Activated CD4-positive, alpha-beta T cell treated with anti-CD3 and anti-CD28 coated beads for 24 hours (primary cell): ENCODE results near the gene ZNF219.

Experiments
- DNase-seq, 2 donors: peaks; one replicate each; pipeline ENCODE4 v3.0.0-alpha.2; 2020; ENCODE audit warnings: low read depth in 2 of 2

The ZNF219 gene

GRCh38 chr14:21087294-21088091 lies 11.0 kb downstream of the ZNF219 start:
- no peak for DNase-seq

- no peak for DNase-seq
These were observed 11.6 kb downstream of the ZNF219 start for GRCh38 chr14:21086908-21087293.

- no peak for DNase-seq
These were observed 13.2 kb downstream of the ZNF219 start for GRCh38 chr14:21084998-21085853.

GRCh38 chr14:21084396-21084795 lies 14.1 kb downstream of the ZNF219 start:
- no peak for DNase-seq

GRCh38 chr14:21083565-21084325 lies 14.7 kb downstream of the ZNF219 start:
- no peak for DNase-seq

DNA sequence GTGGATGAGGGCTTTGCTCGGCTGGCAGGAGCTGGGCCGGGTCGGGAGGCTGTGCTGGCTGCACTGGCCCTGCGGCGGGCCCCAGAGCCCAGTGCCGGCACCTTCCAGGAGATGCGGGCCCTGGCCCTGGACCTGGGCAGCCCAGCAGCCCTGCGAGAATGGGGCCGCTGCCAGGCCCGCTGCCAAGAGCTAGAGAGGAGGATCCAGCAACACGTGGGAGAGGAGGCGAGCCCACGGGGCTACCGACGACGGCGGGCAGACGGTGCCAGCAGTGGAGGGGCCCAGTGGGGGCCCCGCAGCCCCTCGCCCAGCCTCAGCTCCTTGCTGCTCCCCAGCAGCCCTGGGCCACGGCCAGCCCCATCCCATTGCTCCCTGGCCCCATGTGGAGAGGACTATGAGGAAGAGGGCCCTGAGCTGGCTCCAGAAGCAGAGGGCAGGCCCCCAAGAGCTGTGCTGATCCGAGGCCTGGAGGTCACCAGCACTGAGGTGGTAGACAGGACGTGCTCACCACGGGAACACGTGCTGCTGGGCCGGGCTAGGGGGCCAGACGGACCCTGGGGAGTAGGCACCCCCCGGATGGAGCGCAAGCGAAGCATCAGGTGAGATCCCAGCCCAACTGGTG lies 16.8 kb downstream of the ZNF219 start:
- no peak for DNase-seq

GRCh38 chr14:21078726-21079125 lies 19.7 kb downstream of the ZNF219 start:
- DNase-seq = no peak

GRCh38 chr14:21078287-21078686 lies 20.2 kb downstream of the ZNF219 start:
- no peak for DNase-seq

GRCh38 chr14:21077672-21078071 lies 20.8 kb downstream of the ZNF219 start:
- DNase-seq = no peak

- DNase-seq = no peak
These were observed 22.6 kb downstream of the ZNF219 start for GRCh38 chr14:21075719-21076437.

DNA sequence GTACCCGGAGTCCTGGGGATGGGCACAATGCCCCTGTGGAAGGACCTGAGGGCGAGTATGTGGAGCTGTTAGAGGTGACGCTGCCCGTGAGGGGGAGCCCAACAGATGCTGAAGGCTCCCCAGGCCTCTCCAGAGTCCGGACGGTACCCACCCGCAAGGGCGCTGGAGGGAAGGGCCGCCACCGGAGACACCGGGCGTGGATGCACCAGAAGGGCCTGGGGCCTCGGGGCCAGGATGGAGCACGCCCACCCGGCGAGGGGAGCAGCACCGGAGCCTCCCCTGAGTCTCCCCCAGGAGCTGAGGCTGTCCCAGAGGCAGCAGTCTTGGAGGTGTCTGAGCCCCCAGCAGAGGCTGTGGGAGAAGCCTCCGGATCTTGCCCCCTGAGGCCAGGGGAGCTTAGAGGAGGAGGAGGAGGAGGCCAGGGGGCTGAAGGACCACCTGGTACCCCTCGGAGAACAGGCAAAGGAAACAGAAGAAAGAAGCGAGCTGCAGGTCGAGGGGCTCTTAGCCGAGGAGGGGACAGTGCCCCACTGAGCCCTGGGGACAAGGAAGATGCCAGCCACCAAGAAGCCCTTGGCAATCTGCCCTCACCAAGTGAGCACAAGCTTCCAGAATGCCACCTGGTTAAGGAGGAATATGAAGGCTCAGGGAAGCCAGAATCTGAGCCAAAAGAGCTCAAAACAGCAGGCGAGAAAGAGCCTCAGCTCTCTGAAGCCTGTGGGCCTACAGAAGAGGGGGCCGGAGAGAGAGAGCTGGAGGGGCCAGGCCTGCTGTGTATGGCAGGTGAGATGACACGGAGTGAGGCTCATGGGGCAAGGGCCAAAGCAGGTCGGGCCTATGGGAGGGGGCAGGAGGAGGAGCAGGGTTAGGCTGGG lies 23.8 kb downstream of the ZNF219 start:
- no peak for DNase-seq

- DNase-seq = no peak
These were observed 24.5 kb downstream of the ZNF219 start for GRCh38 chr14:21073921-21074320.

GRCh38 chr14:21072781-21073339 lies 25.6 kb downstream of the ZNF219 start:
- DNase-seq = no peak

GRCh38 chr14:21072031-21072473 lies 26.4 kb downstream of the ZNF219 start:
- no peak for DNase-seq

- DNase-seq = peak in 1 of 2 donors; percentile 38
These were observed 27.0 kb downstream of the ZNF219 start for GRCh38 chr14:21071225-21072030.

GRCh38 chr14:21070610-21071224 lies 27.7 kb downstream of the ZNF219 start:
- no peak for DNase-seq

DNA sequence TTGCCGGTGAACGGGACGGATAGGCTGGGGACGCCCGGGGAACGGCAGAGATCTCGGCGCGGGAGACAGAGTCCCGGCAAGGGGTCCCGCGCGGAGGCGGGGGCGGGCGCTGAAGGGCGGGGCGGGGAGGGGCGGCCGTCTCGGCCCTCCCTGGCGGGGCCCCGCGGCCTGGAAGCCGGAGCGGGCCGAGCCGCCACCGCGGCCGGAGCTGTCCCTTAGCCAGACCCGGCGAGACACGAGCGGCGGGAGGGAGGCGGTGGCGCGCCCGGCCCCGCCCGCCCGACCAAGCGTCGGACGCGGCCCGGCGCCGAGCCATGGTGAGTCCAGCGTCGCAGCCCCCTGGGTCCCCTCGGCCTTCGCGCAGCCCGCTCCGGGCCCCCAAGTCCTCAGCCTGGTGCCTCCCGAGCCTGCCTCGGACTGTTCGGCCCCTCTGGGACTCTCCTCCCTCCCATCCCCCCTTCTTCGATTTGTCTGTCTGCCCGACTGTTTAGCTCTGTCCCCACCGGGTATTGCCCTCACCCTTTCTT lies 28.3 kb downstream of the ZNF219 start, which contains the start of gene ARHGEF40:
TSS of gene ARHGEF40 (plus strand) at position 222 of the 527 bp plus-strand sequence. CDS start at position 315, 93 bp downstream.
- no peak for DNase-seq
